Left renal pelvis (tissue), 4 donors: ENCODE data around the gene ANKEF1. TPM values are rescaled to one million over a fixed set of nuclear protein-coding genes. Genes with fewer than 3 reads are reported as not detected.
A peak's percentile ranks its signal among the peaks of the same experiment; 100 is the strongest.

Experiments
- DNase-seq, 4 donors: peaks; one replicate each; pipeline ENCODE4 v3.0.0-alpha.2; 2013; ENCODE audit warnings: low read depth in 4 of 4, low spot score in 3 of 4
- polyA plus RNA-seq, 4 donors: library from polyadenylated mRNA; unstranded; fragments of 120-200 nt; gene quantifications; one replicate each; pipeline ENCODE4 v1.2.1, GENCODE V29; 2013; ENCODE audit not compliant: insufficient read length in 4 of 4

The ANKEF1 gene
- polyA plus RNA-seq, 4 donors, result 1.9 to 9.9 (median 8.9) TPM

DNA sequence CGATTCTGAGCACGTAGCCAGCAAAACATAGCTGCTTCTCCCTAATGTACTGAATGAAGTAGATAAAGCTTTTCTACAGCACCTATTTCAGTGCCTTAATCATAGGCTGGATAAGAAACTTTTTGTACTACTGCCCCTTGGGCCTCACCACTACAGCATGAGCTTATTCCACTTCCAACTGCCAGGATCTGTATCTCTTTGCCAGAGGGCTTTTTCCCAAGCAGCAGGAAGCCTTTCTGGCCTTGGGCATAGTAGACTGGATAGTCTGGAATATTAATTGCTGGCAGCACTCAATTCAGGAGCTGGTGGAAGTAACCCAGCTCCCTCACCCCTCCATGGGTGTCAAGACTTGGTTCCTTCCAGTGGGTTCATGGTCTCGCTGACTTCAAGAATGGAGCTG is 43.6 kb downstream of the ANKEF1 start:
- no peak for DNase-seq

DNA sequence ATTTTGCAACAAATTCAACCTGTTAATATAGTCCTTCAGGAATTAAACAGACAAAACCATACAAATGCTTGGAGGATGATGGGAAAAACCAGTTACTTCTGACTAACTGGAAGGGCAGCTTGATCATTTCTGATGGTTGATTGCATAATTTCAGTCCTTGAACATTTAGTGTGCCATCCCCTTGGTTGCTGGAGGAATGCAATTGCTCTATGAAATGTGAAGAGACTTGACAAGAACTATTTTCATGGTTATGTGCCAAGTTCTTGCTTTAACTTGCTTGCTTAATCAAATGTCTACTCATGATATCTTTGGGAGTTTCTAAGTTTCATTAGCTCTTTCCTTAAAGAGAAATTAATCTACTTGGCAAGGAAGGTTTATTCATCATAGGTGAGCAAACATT is 45.2 kb downstream of the ANKEF1 start:
- no peak for DNase-seq

DNA sequence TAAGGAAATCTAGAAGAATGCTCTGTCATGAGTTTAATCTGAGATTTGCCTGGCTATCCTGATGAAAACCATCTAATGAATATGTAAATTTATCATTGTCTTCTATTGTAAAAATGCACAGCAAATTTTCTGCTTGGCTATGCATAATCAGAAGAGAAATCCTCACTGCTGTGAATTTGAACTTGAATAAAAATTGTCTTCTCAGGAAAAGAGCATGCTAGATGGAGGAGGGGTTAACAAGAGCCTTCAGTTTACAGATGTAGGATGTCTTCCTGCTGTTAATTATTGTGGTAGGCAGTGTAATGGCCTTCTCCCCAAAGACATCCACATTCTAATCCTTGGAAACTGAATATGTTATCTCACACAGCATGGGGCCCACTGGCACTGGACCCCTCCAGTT is 45.8 kb downstream of the ANKEF1 start:
- DNase-seq, result no peak

DNA sequence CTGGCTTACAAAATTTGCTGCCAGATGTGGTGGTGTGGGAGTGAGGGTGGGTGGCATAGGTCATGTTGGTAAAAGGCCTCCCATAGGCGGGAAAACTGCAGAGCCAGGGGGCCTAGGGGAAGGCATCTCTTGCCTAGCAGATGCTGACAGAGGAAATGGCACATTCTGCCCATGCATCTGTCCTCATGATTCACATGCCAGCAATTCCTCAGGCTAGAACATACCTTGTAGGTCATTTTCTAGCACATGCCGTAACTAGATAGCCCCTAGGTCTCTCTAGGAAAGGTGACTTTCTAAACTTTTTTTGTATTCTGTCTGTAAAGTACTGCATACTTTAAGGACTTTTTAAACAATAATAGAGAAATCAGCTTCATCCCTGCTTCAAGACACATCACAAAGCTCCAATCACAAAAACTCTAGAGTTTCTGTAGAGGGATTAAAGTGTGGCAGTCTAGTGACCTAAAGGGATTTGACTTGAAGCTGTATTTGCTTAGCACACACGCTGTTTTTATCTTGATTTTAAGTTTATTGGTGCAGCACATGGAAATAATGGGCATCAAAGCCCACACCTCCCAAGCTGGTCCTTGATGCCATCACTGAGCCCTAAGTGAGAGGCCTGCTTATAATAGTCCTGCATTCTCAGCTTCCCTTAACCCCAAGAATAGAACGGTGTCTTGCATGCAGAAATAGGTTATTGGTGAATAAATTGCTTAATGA is 55.2 kb downstream of the ANKEF1 start:
- no peak for DNase-seq

DNA sequence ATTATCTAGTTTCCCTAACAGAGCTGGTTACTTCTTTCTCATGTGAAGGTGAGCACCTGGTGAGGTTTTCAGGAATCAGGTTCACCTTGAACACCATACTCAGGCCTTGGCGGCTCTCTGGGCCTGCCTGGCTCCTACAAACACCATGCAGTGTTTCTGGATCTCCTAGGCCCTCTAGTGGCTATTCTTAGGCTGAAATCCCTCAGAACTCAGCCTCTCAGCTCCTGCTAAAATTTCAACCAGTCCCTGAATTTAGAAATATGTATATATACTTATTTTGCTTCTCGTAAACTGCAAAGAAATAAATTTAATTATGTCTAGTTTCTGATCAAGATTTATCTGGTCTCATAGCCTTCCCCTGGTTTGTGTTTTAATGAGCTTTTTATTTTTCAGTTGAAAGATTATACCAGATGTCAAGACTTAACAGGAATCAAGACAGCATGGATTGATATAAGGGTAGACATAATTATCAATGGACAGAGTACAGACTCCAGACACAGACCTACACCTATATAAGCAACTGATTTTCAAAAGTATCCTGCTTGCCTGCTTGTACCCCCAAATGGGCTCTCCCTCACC is 55.9 kb downstream of the ANKEF1 start:
- peak; percentile 10 to 24 (median 13) for DNase-seq

DNA sequence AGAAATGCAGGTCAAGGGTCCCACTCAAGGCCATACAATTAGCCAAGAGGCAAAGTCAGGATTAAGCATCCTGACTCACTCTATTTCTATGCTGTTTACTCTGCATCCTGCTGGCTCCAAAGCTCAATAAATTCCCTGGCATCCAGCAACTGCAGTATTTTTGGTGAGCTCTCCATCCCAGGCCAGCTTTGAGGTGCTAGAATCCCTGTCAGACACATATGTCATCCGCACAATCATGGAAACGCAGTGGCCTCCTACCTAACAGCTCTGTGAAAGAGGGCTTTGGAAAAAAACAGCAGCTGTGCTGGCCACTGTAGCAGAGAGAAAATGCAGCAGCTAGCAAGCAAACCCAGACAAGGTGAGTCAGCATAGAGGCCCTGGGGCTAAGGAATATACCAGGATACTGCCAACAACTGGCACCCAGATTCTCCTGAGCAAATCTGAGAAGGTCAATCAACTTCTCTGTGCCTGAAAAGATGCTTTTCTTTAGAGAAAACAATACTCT is 58.4 kb downstream of the ANKEF1 start:
- no peak for DNase-seq

DNA sequence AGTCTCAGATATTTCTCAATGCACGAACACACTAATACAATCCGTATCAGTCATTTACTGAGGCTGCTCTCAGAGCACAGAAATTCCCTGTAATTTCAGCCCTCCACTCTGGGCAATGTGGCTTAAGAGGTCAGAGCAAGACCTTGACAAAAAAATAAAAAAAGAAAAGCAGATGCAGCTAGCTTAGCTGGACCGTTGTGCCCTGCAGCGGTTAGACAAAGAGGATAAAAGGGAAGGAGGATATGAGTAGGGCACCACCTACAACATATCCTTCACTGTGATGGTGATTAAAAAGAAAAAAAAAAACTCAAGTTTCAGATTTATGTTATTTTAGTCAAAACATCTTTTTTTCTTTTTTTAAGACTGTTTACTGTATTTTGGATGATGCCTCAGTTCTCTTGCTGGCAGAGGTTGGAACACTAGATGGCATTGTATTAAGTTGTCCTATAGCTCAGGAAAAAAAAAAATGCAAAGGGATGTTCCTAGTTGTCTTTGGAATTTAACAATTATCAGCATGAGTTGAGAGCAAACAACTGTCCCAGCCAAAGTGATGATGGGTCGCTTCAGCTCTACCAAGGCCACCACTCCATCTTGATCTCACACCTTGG is 59.9 kb downstream of the ANKEF1 start:
- no peak for DNase-seq

DNA sequence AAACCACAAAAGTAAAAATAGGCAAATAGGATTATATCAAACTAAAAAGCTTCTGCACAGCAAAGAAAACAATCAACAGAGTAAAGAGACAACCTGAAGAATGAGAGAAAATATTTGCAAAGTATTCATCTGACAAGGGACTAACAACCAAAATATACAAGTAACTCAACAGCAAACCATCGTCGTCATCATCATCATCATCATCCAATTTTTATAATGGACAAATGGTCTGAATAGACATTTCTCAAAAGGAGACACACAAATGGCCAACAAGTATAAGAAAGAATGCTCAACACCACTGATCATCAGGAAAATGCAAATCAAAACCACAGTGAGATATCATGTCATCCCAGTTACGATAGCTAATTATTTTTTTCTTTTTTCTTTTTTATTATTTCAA is 62.0 kb downstream of the ANKEF1 start:
- DNase-seq, result no peak

DNA sequence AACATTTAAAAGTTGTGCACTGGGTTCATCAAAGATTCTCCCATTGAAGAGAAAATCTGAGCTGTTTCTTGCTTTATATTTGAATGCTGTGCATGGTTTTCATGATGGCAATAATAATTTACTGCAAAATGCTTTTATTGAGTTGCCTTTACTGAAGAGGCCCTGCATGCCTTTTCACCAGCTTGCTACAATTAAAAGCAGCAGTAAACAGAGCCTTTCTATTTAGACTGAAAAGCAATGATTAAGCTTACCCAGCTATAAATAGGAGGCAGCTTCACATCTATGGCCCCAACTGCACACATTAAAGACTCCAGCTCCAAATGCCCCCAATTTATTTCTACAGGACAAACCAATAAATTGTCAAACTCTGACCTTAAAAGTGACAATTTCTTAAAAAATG is 70.3 kb downstream of the ANKEF1 start:
- no peak for DNase-seq

Other genes starting within 250 kb of the ANKEF1 start
- under 1 TPM; 0.27 to 0.60 (median 0.52) TPM for gene PAK5, start 195.9 kb upstream of the ANKEF1 start, polyA plus RNA-seq
- 10 to 100 TPM in 1 of 4 donors, 1 to 10 TPM in 3; 5.9 to 15.1 (median 8.2) TPM for gene SNAP25, start 183.8 kb downstream of the ANKEF1 start, polyA plus RNA-seq